ENCODE data around the gene FMO1.

The FMO1 gene

GRCh38 chr1:171286032-171286705 is 37.9 kb downstream of the FMO1 start:
- no peak for FAIRE-seq

DNA sequence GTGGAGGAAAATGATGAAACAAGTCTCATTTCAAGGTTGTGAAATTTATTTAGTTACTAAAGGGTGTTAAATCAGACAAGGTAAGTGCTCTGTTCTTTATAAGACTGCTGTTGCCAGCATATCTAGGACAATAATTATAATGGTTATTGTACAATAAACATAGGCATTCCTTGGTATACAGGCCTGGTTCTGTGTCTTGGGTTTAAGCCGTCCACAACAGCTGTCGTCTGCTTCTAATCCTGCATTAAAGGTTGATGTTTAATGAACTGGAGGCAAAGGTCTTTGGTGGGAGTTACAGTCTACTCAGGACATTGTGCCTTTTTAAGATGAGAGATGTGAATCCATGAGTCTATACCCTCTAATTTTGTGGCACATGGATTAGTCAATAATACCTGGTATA is 42.3 kb downstream of the FMO1 start:
- no peak for FAIRE-seq

DNA sequence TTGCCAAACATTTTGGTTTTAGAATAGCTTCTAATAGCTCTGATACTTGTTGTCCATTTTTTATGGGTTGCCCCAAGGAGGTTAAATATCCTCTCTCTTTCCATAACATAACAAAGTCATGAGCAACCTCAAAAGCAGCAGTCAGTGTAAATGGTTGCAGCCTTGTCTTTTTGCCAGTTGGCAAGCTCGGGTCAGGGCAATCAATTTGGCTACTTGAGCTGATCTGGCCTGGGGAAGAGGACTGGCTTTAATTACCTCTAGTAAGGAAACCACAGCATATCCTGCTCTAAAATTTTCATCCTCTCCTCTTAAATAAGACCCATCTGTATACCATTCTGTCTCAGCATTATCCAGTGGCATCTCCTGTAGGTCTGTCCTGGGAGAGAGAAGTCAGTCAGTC is 44.5 kb downstream of the FMO1 start:
- FAIRE-seq: peak; percentile 62

DNA sequence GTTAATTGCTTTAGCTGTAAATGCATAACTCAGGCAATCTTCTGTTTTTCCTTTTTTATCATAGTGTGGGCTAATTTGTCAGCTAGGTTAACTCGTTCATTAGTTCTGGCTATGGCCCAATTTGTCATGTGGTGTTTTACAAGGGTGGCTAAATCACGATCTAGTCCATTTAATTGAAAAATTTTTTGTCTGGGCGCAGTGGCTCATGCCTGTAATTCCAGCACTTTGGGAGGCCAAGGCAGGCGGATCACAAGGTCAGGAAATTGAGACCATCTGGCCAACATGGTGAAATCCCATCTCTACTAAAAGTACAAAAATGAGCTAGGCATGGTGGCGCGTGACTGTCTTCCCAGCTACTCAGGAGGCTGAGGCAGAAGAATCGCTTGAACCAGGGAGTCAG is 47.1 kb downstream of the FMO1 start:
- FAIRE-seq: peak; percentile 95

DNA sequence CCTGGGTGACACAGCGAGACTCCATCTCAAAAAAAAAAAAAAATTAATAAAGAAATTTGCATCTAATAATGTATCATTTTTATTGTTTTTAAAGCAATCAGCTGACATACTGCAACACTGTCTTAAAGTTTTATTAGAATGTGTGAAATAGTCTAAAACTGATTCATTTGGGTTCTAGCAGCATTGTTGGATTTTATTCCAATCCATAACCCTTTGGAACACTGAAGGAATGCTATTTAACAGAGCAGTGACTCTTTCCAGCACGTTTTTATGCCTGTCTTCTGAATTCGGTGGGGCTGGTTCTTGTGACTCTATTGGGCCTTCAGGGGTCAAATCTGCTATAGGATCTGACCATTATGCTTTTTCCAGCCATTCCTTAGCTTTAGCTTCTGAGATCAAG is 47.5 kb downstream of the FMO1 start:
- no peak for FAIRE-seq

- FAIRE-seq: no peak
Observed at GRCh38 chr1:171296897-171297296, 48.6 kb downstream of the FMO1 start.

- FAIRE-seq: no peak
Observed at GRCh38 chr1:171298696-171299095, 50.4 kb downstream of the FMO1 start.

- no peak for FAIRE-seq
Observed at GRCh38 chr1:171299342-171299741, 51.0 kb downstream of the FMO1 start.

DNA sequence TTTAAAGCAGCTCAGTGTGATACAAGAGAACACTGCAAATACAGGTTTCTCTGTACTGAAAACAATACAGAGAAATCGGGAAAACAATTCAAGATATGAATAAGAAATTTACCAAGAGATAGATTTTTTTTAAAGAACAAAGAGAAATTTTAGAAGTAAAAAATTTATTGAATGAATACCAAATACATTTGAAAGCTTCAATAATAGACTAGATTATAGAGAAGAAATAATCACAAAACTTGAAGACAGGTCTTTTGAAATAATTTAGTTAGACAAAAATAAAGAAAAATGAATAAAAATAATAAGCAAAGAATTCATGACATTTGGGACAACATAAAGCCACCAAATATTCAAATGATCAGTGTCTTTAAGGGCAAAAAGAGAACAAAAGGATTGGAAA is 52.1 kb downstream of the FMO1 start:
- FAIRE-seq: no peak

- no peak for FAIRE-seq
Observed at GRCh38 chr1:171310661-171311087, 62.4 kb downstream of the FMO1 start.

DNA sequence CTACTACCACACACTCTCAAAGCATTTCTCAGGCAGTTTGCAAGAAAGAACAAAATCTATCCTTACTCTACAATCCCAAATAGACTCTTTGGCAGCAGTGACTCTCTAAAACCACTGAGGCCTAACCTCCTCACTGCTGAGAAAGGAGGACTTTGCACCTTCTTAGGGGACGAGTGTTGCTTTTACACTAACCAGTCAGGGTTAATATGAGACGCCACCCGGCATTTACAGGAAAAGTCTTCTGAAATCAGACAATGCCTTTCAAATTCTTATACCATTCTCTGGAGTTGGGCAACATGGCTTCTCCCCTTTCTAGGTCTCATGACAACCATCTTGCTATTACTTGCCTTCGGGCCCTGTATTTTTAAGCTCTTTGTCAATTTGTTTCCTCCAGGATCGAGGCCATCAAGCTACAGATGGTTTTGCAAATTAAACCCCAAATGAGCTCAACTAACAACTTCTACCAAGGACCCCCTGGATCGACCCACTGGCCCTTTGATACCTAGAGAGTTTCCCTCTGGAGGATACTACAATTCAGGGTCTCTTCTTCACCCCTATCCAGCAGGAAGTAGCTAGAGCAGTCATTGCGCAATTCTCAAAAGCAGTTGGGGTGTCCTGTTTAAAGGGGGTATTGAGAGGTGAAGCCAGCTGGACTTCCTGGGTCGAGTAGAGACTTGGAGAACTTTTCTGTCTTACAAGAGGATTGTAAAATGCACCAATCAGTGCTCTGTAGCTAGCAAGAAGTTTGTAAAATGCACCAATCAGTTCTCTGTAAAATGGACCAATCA is 63.7 kb downstream of the FMO1 start:
- FAIRE-seq: no peak

- no peak for FAIRE-seq
Observed at GRCh38 chr1:171313319-171313834, 65.1 kb downstream of the FMO1 start.

- FAIRE-seq: peak; percentile 99
Observed at GRCh38 chr1:171313835-171314320, 65.6 kb downstream of the FMO1 start, which contains the start of gene FMO4. TSS of gene FMO4 (plus strand) at chr1:171314183. CDS start at chr1:171319826, 5,643 bp downstream.

- FAIRE-seq: no peak
Observed at GRCh38 chr1:171329251-171329650, 81.0 kb downstream of the FMO1 start.

GRCh38 chr1:171334024-171334640 is 85.8 kb downstream of the FMO1 start:
- no peak for FAIRE-seq

All from endometrium (tissue), 2 donors.